IMR-90 (cell line): ENCODE data around the gene CNPY1. TPM values are rescaled to one million over a fixed set of nuclear protein-coding genes. Genes with fewer than 3 reads are reported as not detected.
A peak's percentile ranks its signal among the peaks of the same experiment; 100 is the strongest.

Source experiments
- ATAC-seq: fragments of 200-7000 bp; cut with Tn5 transposase; 2 replicates; pipeline ENCODE4 v1.9.1; 2020; ENCODE audit warnings: low read depth, mild to moderate bottlenecking, moderate library complexity
- BruUV-seq: library from RNA; stranded (reverse); fragments of 400-500 nt; replicated peaks from 2 replicates; lab custom pipeline; 2021; lab: Mats Ljungman, UMichigan
- CTCF ChIA-PET: fragments of 300-600 bp; formaldehyde crosslinking; extraction: SDS; loops from one replicate; lab custom pipeline; 2021; ENCODE audit warnings: antibody characterized with exemption; lab: Yijun Ruan, JAX
- POLR2A ChIA-PET: fragments of 300-600 bp; sonication (Branson Sonifier 250); formaldehyde crosslinking; loops from one replicate; lab custom pipeline; 2022; ENCODE audit warnings: antibody characterized with exemption; ENCODE audit not compliant: unreplicated experiment; lab: Charles Lee
- DNase-seq: peaks from one replicate; pipeline ENCODE4 v3.0.0; 2013
- H2AFZ ChIP-seq: replicated peaks from 2 replicates; pipeline ENCODE3; 2013; ENCODE audit warnings: low read length, mild to moderate bottlenecking; ENCODE audit not compliant: poor library complexity
- H2AK5ac ChIP-seq: 2 replicates; pipeline ENCODE4 v1.6.1; 2013; ENCODE audit warnings: low read depth, low read length, inconsistent platforms
- H2AK9ac ChIP-seq: replicated peaks from 2 replicates; pipeline ENCODE3; 2013; ENCODE audit warnings: mild to moderate bottlenecking, low read depth, low read length, moderate library complexity; ENCODE audit not compliant: poor library complexity
- H2BK120ac ChIP-seq: 2 replicates; pipeline ENCODE4 v1.6.1; 2013; ENCODE audit warnings: low read depth, low read length, inconsistent platforms
- H2BK15ac ChIP-seq: 3 replicates; pipeline ENCODE4 v1.6.1; 2013; ENCODE audit warnings: low read depth, low read length, inconsistent platforms
- H2BK20ac ChIP-seq: 2 replicates; pipeline ENCODE4 v1.6.1; 2013; ENCODE audit warnings: low read depth, mild to moderate bottlenecking, inconsistent platforms, low read length, moderate library complexity
- H2BK5ac ChIP-seq: 2 replicates; pipeline ENCODE4 v1.6.1; 2013; ENCODE audit warnings: mild to moderate bottlenecking, low read depth, low read length, inconsistent platforms; ENCODE audit not compliant: poor library complexity, severe bottlenecking
- H3K14ac ChIP-seq: replicated peaks from 2 replicates; pipeline ENCODE4 v1.6.1; 2013; ENCODE audit warnings: low read depth, low read length, inconsistent platforms
- H3K18ac ChIP-seq: 2 replicates; pipeline ENCODE4 v1.6.1; 2013; ENCODE audit warnings: low read depth, low read length, control low read depth
- H3K23ac ChIP-seq: 2 replicates; pipeline ENCODE4 v1.6.1; 2013; ENCODE audit warnings: low read depth, low read length, inconsistent platforms
- H3K27ac ChIP-seq: 2 replicates; pipeline ENCODE4 v1.5.1; 2013; ENCODE audit warnings: mild to moderate bottlenecking, control low read depth, low read length; ENCODE audit not compliant: insufficient read depth
- H3K27me3 ChIP-seq: 2 replicates; pipeline ENCODE4 v1.6.1; 2013; ENCODE audit warnings: low read length; ENCODE audit not compliant: control insufficient read depth, insufficient read depth
- H3K36me3 ChIP-seq: 2 replicates; pipeline ENCODE4 v1.6.1; 2013; ENCODE audit warnings: low read length, mixed read lengths; ENCODE audit not compliant: control insufficient read depth, insufficient read depth
- H3K4ac ChIP-seq: 2 replicates; pipeline ENCODE4 v1.6.1; 2013; ENCODE audit warnings: low read depth, low read length, inconsistent platforms
- H3K4me1 ChIP-seq: 2 replicates; pipeline ENCODE4 v1.6.1; 2013; ENCODE audit warnings: low read length, mixed read lengths; ENCODE audit not compliant: control insufficient read depth, insufficient read depth
- H3K4me2 ChIP-seq: 2 replicates; pipeline ENCODE4 v1.6.1; 2013; ENCODE audit warnings: low read depth, mild to moderate bottlenecking, control low read depth, low read length, moderate library complexity
- H3K4me3 ChIP-seq: 2 replicates; pipeline ENCODE4 v1.5.1; 2013; ENCODE audit warnings: low read depth, mild to moderate bottlenecking, control low read depth, low read length, moderate library complexity; ENCODE audit not compliant: insufficient read depth
- H3K56ac ChIP-seq: 2 replicates; pipeline ENCODE4 v1.6.1; 2013; ENCODE audit warnings: low read length, inconsistent platforms; ENCODE audit not compliant: insufficient read depth; ENCODE audit errors: extremely low read depth
- H3K79me1 ChIP-seq, 2 experiments: 2 replicates each; pipeline ENCODE4 v1.6.1; 2013; ENCODE audit warnings: low read length in 2 of 2, inconsistent platforms in 1 of 2, low read depth in 1 of 2
- H3K9ac ChIP-seq: 2 replicates; pipeline ENCODE4 v1.6.1; 2013; ENCODE audit warnings: low read depth, low read length, control low read depth
- H3K9me1 ChIP-seq: 2 replicates; pipeline ENCODE4 v1.6.1; 2013; ENCODE audit warnings: low read length, inconsistent platforms; ENCODE audit not compliant: insufficient read depth
- H3K9me3 ChIP-seq: 2 replicates; pipeline ENCODE4 v1.6.1; 2013; ENCODE audit warnings: low read length; ENCODE audit not compliant: control insufficient read depth, insufficient read depth
- H4K20me1 ChIP-seq: 2 replicates; pipeline ENCODE4 v1.6.1; 2013; ENCODE audit warnings: low read length, inconsistent platforms; ENCODE audit not compliant: insufficient read depth
- H4K5ac ChIP-seq: 2 replicates; pipeline ENCODE4 v1.6.1; 2013; ENCODE audit warnings: mild to moderate bottlenecking, low read depth, low read length, control low read depth
- H4K8ac ChIP-seq, 2 experiments: 2 replicates each; pipeline ENCODE4 v1.6.1; 2013; ENCODE audit warnings: low read depth in 2 of 2, low read length in 2 of 2, control low read depth in 1 of 2, inconsistent platforms in 1 of 2
- H4K91ac ChIP-seq: 2 replicates; pipeline ENCODE4 v1.6.1; 2013; ENCODE audit warnings: low read depth, low read length, inconsistent platforms; ENCODE audit not compliant: insufficient read depth
- BHLHE40 ChIP-seq: fragments of 150-350 bp; IDR thresholded peaks from 2 replicates; pipeline ENCODE4 v1.6.1; 2016; ENCODE audit warnings: mild to moderate bottlenecking, low read depth, low read length
- CHD1 ChIP-seq: IDR thresholded peaks from 2 replicates; pipeline ENCODE4 v1.6.1; 2012; ENCODE audit warnings: low read depth, low read length, improper control_type of control experiment
- CTCF ChIP-seq: conservative IDR thresholded peaks from 2 replicates; pipeline ENCODE4 v1.5.1; 2012; ENCODE audit warnings: mild to moderate bottlenecking, low read depth, low read length, improper control_type of control experiment
- ELK1 ChIP-seq: fragments of 150-350 bp; IDR thresholded peaks from 2 replicates; pipeline ENCODE4 v1.6.1; 2016; ENCODE audit warnings: low read depth, mild to moderate bottlenecking, low read length, moderate library complexity, borderline replicate concordance
- FOS ChIP-seq: fragments of 150-350 bp; IDR thresholded peaks from 2 replicates; pipeline ENCODE4 v1.6.1; 2016; ENCODE audit warnings: low read depth, low read length
- MAFK ChIP-seq: IDR thresholded peaks from 2 replicates; pipeline ENCODE4 v1.6.1; 2012; ENCODE audit warnings: low read depth, low read length, improper control_type of control experiment
- MAZ ChIP-seq: IDR thresholded peaks from 2 replicates; pipeline ENCODE4 v1.6.1; 2012; ENCODE audit warnings: low read depth, mild to moderate bottlenecking, low read length, improper control_type of control experiment, moderate library complexity, borderline replicate concordance
- MXI1 ChIP-seq: IDR thresholded peaks from 2 replicates; pipeline ENCODE4 v1.6.1; 2012; ENCODE audit warnings: low read depth, mild to moderate bottlenecking, low read length, moderate library complexity, borderline replicate concordance
- NFE2L2 ChIP-seq: fragments of 150-350 bp; IDR thresholded peaks from 2 replicates; pipeline ENCODE4 v1.6.1; 2016; ENCODE audit warnings: low read depth, mild to moderate bottlenecking, low read length
- POLR2A ChIP-seq: IDR thresholded peaks from 2 replicates; pipeline ENCODE4 v1.6.1; 2012; ENCODE audit warnings: mild to moderate bottlenecking, low read depth, low read length
- RAD21 ChIP-seq: IDR thresholded peaks from 2 replicates; pipeline ENCODE4 v1.6.1; 2012; ENCODE audit warnings: low read length, improper control_type of control experiment
- RCOR1 ChIP-seq: IDR thresholded peaks from 2 replicates; pipeline ENCODE4 v1.6.1; 2012; ENCODE audit warnings: mild to moderate bottlenecking, low read length, improper control_type of control experiment; ENCODE audit not compliant: insufficient replicate concordance
- RFX5 ChIP-seq: IDR thresholded peaks from 2 replicates; pipeline ENCODE4 v1.8.0; 2012; ENCODE audit warnings: low read depth, mild to moderate bottlenecking, low read length, moderate library complexity
- SMC3 ChIP-seq: fragments of 150-350 bp; IDR thresholded peaks from 2 replicates; pipeline ENCODE4 v1.6.1; 2016; ENCODE audit warnings: low read depth, mild to moderate bottlenecking, antibody characterized with exemption, low read length, moderate library complexity
- USF2 ChIP-seq: fragments of 150-350 bp; IDR thresholded peaks from 2 replicates; pipeline ENCODE4 v1.6.1; 2017; ENCODE audit warnings: mild to moderate bottlenecking, antibody characterized with exemption, low read length, low read depth
- WGBS, 2 experiments: methylation state at CpG; one replicate each; pipeline versions ENCODE4 v1.1.5 to v1.1.7; 2013; ENCODE audit warnings: missing lambda C conversion rate in 2 of 2; ENCODE audit not compliant: insufficient read length in 1 of 2; ENCODE audit errors: extremely low coverage in 2 of 2; 5-methylcytosine and 5-hydroxymethylcytosine counted together
- dilution Hi-C: fragments of 300-500 bp; cut with HindIII; formaldehyde crosslinking; loops from one replicate; pipeline ENCODE4 v1.14.3; 2018; ENCODE audit warnings: low sequenced_read_pairs; ENCODE audit not compliant: unreplicated experiment
- in situ Hi-C: fragments of 300-500 bp; cut with MboI; formaldehyde crosslinking; loops from 3 replicates; pipeline ENCODE4 v1.14.3; 2019; ENCODE audit warnings: low sequenced_read_pairs, inconsistent platforms, mixed read lengths
- intact Hi-C: fragments of 100-400 bp; cut with micrococcal nuclease; formaldehyde crosslinking; loops from 2 replicates; pipeline ENCODE4 v1.10.0; 2022
- polyA plus RNA-seq, 3 experiments: library from polyadenylated mRNA; depleted of rRNA; stranded (reverse); fragments of >200 nt; gene quantifications; 2 replicates each; pipeline ENCODE4 v1.2.3, GENCODE V29; 2012; ENCODE audit warnings: low replicate concordance in 1 of 3
- total RNA-seq: library from RNA; depleted of rRNA; stranded (reverse); fragments of >200 nt; gene quantifications from 2 replicates; pipeline ENCODE4 v1.2.3, GENCODE V29; 2012

The CNPY1 gene
- total and polyA plus RNA-seq, 2 of the 4 experiments (the other 2 are of a cell fraction), result not detected

GRCh38 chr7:155458111-155458877 is 88.1 kb downstream of the CNPY1 start, which contains the start of gene EN2:
Gene EN2 (plus strand): TSS chr7:155458129. CDS start chr7:155458378, 249 bp downstream.
- no TSS peak for BruUV-seq
- H2BK120ac ChIP-seq, result no peak within 1 kb of the TSS
- ChIA-PET CTCF (no interaction called here), POLR2A (no interaction called here)
- no peak within 1 kb of the TSS for H4K5ac ChIP-seq
- H2AFZ ChIP-seq, result peak within 1 kb of the TSS; percentile 84
- dilution Hi-C loops (no loop called here), intact Hi-C loops (loop anchor here (10.0 kb wide), 2 partner anchors 83 to 163 kb away; partner anchors contain the start of gene INSIG1), in situ Hi-C loops (no loop called here)
- H2BK20ac ChIP-seq, result no peak within 1 kb of the TSS
- 3% methylated on average over 40 of the region's 105 CpGs; no CpG with 5 or more reads in 1 of the 2 experiments for WGBS, 2 experiments
- H3K4me1 ChIP-seq, result no peaks in the 10 kb centered on the region
- no peaks in the 10 kb centered on the region; the same call in 1 of the 2 replicates for H3K9me1 ChIP-seq
- no peak within 1 kb of the TSS for H3K27ac ChIP-seq
- ATAC-seq, result no peak
- H3K23ac ChIP-seq, result no peak within 1 kb of the TSS
- H3K14ac ChIP-seq, result no peak within 1 kb of the TSS
- H2BK15ac ChIP-seq, result no peak within 1 kb of the TSS
- H3K79me1 ChIP-seq, result no peaks in the 10 kb centered on the region
- no peak within 1 kb of the TSS for H2AK5ac ChIP-seq
- peaks cover 90% of the 10 kb centered on the region for H3K27me3 ChIP-seq
- no peak within 1 kb of the TSS for H4K8ac ChIP-seq
- no peak within 1 kb of the TSS for H2AK9ac ChIP-seq
- H3K56ac ChIP-seq, result no peak within 1 kb of the TSS
- H2BK5ac ChIP-seq, result no peak within 1 kb of the TSS
- no peak within 1 kb of the TSS for H3K9ac ChIP-seq
- no peak within 1 kb of the TSS for H3K4ac ChIP-seq
- no peak within 1 kb of the TSS for H4K91ac ChIP-seq
- H3K4me2 ChIP-seq, result peak within 1 kb of the TSS; percentile 48
- H3K4me3 ChIP-seq, result peak within 1 kb of the TSS; percentile 34
- no peaks in the 10 kb centered on the region for H3K36me3 ChIP-seq
- H3K9me3 ChIP-seq, result peaks cover 7% of the 10 kb centered on the region; the same call in 1 of the 2 replicates
- DNase-seq, result no peak
- no peaks in the 10 kb centered on the region for H4K20me1 ChIP-seq
- H3K18ac ChIP-seq, result no peak within 1 kb of the TSS
- no peak for TF ChIP-seq POLR2A
- TF ChIP-seq SMC3, result no peak
- TF ChIP-seq BHLHE40, result no peak
- no peak for TF ChIP-seq MXI1
- no peak for TF ChIP-seq MAZ
- TF ChIP-seq RAD21, result no peak
- TF ChIP-seq ELK1, result no peak
- TF ChIP-seq MAFK, result no peak
- no peak for TF ChIP-seq USF2
- no peak for TF ChIP-seq CHD1
- TF ChIP-seq FOS, result no peak
- TF ChIP-seq NFE2L2, result no peak
- TF ChIP-seq CTCF, result no peak
- TF ChIP-seq RCOR1, result no peak
- TF ChIP-seq RFX5, result no peak
